Uterus (tissue), 2 donors: ENCODE results near the gene FAM184B.

Experiments used
- CTCF ChIP-seq, 4 experiments: fragments of 200-600 bp in 2 of 4; fragments of 450-650 bp in 2 of 4; sonication (generic) in 2 of 4; IDR thresholded peaks; one replicate each; pipeline ENCODE4 v1.5.1; 2016 to 2019; ENCODE audit warnings: antibody characterized with exemption in 4 of 4, mild to moderate bottlenecking in 2 of 4, moderate library complexity in 1 of 4
- POLR2A ChIP-seq, 2 donors: fragments of 450-650 bp; IDR thresholded peaks; one replicate each; pipeline ENCODE4 v1.6.1; 2016; ENCODE audit warnings: antibody characterized with exemption in 2 of 2, mild to moderate bottlenecking in 1 of 2, moderate library complexity in 1 of 2

- TF ChIP-seq POLR2A (IDR thresholded peaks at IDR 0.05): no peak
- TF ChIP-seq CTCF (IDR thresholded peaks at IDR 0.05): no peak
Measured at GRCh38 chr4:17699380-17699779, 82.0 kb downstream of the FAM184B start.
